H1 (cell line): Measurements from ENCODE around the gene PRDM2. TPM values are rescaled to one million over a fixed set of nuclear protein-coding genes. Genes with fewer than 3 reads are reported as not detected.

Source experiments
- CTCF ChIA-PET: fragments of 300-600 bp; sonication (Branson Sonifier 250); formaldehyde crosslinking; loops from one replicate; lab custom pipeline; 2021; ENCODE audit not compliant: partially characterized antibody; lab: Charles Lee
- POLR2A ChIA-PET: fragments of 300-600 bp; sonication (Branson Sonifier 250); formaldehyde crosslinking; loops from one replicate; lab custom pipeline; 2021; ENCODE audit warnings: inconsistent platforms; ENCODE audit not compliant: partially characterized antibody; lab: Charles Lee
- DNase-seq, 2 experiments: peaks; one replicate each; pipeline versions ENCODE4 v3.0.0 to v3.0.0-alpha.2; 2010 to 2022; ENCODE audit warnings: low spot score in 2 of 2, low read depth in 1 of 2, mixed read lengths in 1 of 2
- FAIRE-seq: peaks from 2 replicates; lab custom pipeline; 2011; peaks lifted over from hg19 to GRCh38; lab: Jason Lieb, UNC
- H2AFZ ChIP-seq: 2 replicates; pipeline ENCODE4 v1.8.1; 2012; ENCODE audit warnings: low read length, inconsistent platforms
- H2AK5ac ChIP-seq: 2 replicates; pipeline ENCODE4 v1.6.1; 2013; ENCODE audit warnings: low read depth, low read length
- H2BK120ac ChIP-seq: replicated peaks from 2 replicates; pipeline ENCODE3; 2013; ENCODE audit warnings: low read depth, low read length, inconsistent platforms
- H2BK12ac ChIP-seq: 2 replicates; pipeline ENCODE4 v1.6.1; 2013; ENCODE audit warnings: low read depth, low read length
- H2BK15ac ChIP-seq: 2 replicates; pipeline ENCODE4 v1.6.1; 2013; ENCODE audit warnings: low read length
- H2BK20ac ChIP-seq: 2 replicates; pipeline ENCODE4 v1.6.1; 2013; ENCODE audit warnings: low read length
- H2BK5ac ChIP-seq: 2 replicates; pipeline ENCODE4 v1.6.1; 2013; ENCODE audit warnings: low read depth, low read length
- H3K14ac ChIP-seq: 2 replicates; pipeline ENCODE4 v1.6.1; 2013; ENCODE audit warnings: inconsistent platforms; ENCODE audit not compliant: insufficient read length
- H3K18ac ChIP-seq: 2 replicates; pipeline ENCODE4 v1.6.1; 2013; ENCODE audit warnings: low read length; ENCODE audit errors: extremely low read depth
- H3K23ac ChIP-seq: 2 replicates; pipeline ENCODE4 v1.6.1; 2013; ENCODE audit warnings: inconsistent platforms; ENCODE audit not compliant: insufficient read length
- H3K23me2 ChIP-seq: 2 replicates; pipeline ENCODE4 v1.6.1; 2013; ENCODE audit warnings: low read depth, low read length
- H3K27ac ChIP-seq: 2 replicates; pipeline ENCODE4 v1.6.1; 2011; ENCODE audit warnings: low read depth, low read length, inconsistent platforms
- H3K27me3 ChIP-seq, 4 experiments: replicated peaks in 1 of 4; 1 replicate in 1 of 4; 2 replicates in 3 of 4; pipeline versions ENCODE4 v1.6.1 to v1.8.1; 2011 to 2013; ENCODE audit warnings: low read length in 3 of 4, mild to moderate bottlenecking in 3 of 4, inconsistent platforms in 2 of 4, mixed read lengths in 2 of 4, moderate library complexity in 1 of 4; ENCODE audit not compliant: control insufficient read depth in 3 of 4, insufficient read depth in 3 of 4; ENCODE audit errors: extremely low read depth in 1 of 4
- H3K36me3 ChIP-seq, 4 experiments: 2 replicates each; pipeline versions ENCODE4 v1.6.1 to v1.8.1; 2011 to 2013; ENCODE audit warnings: mild to moderate bottlenecking in 4 of 4, low read length in 3 of 4, moderate library complexity in 2 of 4, control low read depth in 1 of 4, inconsistent platforms in 1 of 4; ENCODE audit not compliant: insufficient read depth in 4 of 4, control insufficient read depth in 2 of 4
- H3K4ac ChIP-seq: replicated peaks from 2 replicates; pipeline ENCODE3; 2013; ENCODE audit warnings: low read length, low read depth, mixed read lengths, inconsistent platforms; ENCODE audit not compliant: insufficient read length
- H3K4me1 ChIP-seq, 4 experiments: replicated peaks in 1 of 4; 1 replicate in 1 of 4; 2 replicates in 3 of 4; pipeline versions ENCODE4 v1.6.1 to v1.8.1; 2011 to 2013; ENCODE audit warnings: low read length in 3 of 4, inconsistent platforms in 2 of 4, mixed read lengths in 1 of 4; ENCODE audit not compliant: insufficient read depth in 4 of 4, control insufficient read depth in 3 of 4
- H3K4me2 ChIP-seq, 2 experiments: 2 replicates each; pipeline versions ENCODE4 v1.6.1 to v1.8.1; 2011 to 2013; ENCODE audit warnings: low read depth in 2 of 2, low read length in 2 of 2, control low read depth in 1 of 2, inconsistent platforms in 1 of 2, mild to moderate bottlenecking in 1 of 2; ENCODE audit not compliant: insufficient read depth in 1 of 2
- H3K4me3 ChIP-seq, 4 experiments: fragments of 200-600, 300-600 bp in 1 of 4; sonication (generic), shearing (Covaris generic), sonication (Bioruptor Twin) in 1 of 4; 2 replicates each; pipeline versions ENCODE4 v1.5.1 to v1.8.1; 2011 to 2016; ENCODE audit warnings: low read length in 4 of 4, low read depth in 3 of 4, control low read depth in 2 of 4, inconsistent platforms in 2 of 4, mild to moderate bottlenecking in 2 of 4, mixed read lengths in 1 of 4, moderate library complexity in 1 of 4; ENCODE audit not compliant: insufficient read depth in 2 of 4; ENCODE audit errors: extremely low read depth in 1 of 4
- H3K56ac ChIP-seq: replicated peaks from 2 replicates; pipeline ENCODE3; 2013; ENCODE audit warnings: low read depth, mild to moderate bottlenecking, mixed read lengths, low read length, inconsistent platforms; ENCODE audit not compliant: insufficient read length
- H3K79me1 ChIP-seq: 2 replicates; pipeline ENCODE4 v1.6.1; 2013; ENCODE audit warnings: low read depth, low read length, control low read depth
- H3K79me2 ChIP-seq, 2 experiments: 2 replicates each; pipeline versions ENCODE4 v1.6.1 to v1.8.1; 2012 to 2013; ENCODE audit warnings: low read length in 2 of 2, mild to moderate bottlenecking in 2 of 2, inconsistent platforms in 1 of 2; ENCODE audit not compliant: insufficient read depth in 2 of 2, control insufficient read depth in 1 of 2
- H3K9ac ChIP-seq, 4 experiments: replicated peaks in 1 of 4; 1 replicate in 1 of 4; 2 replicates in 3 of 4; pipeline versions ENCODE4 v1.6.1 to v1.8.1; 2011 to 2013; ENCODE audit warnings: low read depth in 3 of 4, low read length in 3 of 4, control low read depth in 2 of 4, mild to moderate bottlenecking in 2 of 4, moderate library complexity in 2 of 4, inconsistent platforms in 1 of 4; ENCODE audit errors: extremely low read depth in 1 of 4
- H3K9me3 ChIP-seq, 2 experiments: 2 replicates each; pipeline versions ENCODE4 v1.6.1 to v1.8.1; 2012 to 2013; ENCODE audit warnings: mild to moderate bottlenecking in 2 of 2, moderate library complexity in 2 of 2, control low read depth in 1 of 2, inconsistent platforms in 1 of 2, low read depth in 1 of 2, low read length in 1 of 2, mixed read lengths in 1 of 2; ENCODE audit not compliant: insufficient read depth in 2 of 2
- H4K20me1 ChIP-seq, 2 experiments: replicated peaks in 1 of 2; 2 replicates each; pipeline versions ENCODE3 to v1.8.1; 2011 to 2013; ENCODE audit warnings: inconsistent platforms in 2 of 2, low read length in 2 of 2, mild to moderate bottlenecking in 1 of 2; ENCODE audit not compliant: insufficient read depth in 2 of 2, control insufficient read depth in 1 of 2
- H4K5ac ChIP-seq: 2 replicates; pipeline ENCODE4 v1.6.1; 2013; ENCODE audit warnings: low read length, low read depth, mixed read lengths, inconsistent platforms; ENCODE audit not compliant: insufficient read length
- H4K8ac ChIP-seq: 2 replicates; pipeline ENCODE4 v1.8.0; 2013; ENCODE audit warnings: mild to moderate bottlenecking, moderate library complexity, low read length, inconsistent platforms; ENCODE audit not compliant: insufficient read depth; ENCODE audit errors: extremely low read depth
- H4K91ac ChIP-seq: replicated peaks from 2 replicates; pipeline ENCODE3; 2013; ENCODE audit warnings: low read length, mixed read lengths, inconsistent platforms; ENCODE audit not compliant: insufficient read length
- BCL11A ChIP-seq, 2 experiments: IDR thresholded peaks; one replicate each; pipeline ENCODE4 v1.6.1; 2011; ENCODE audit warnings: low read depth in 2 of 2, low read length in 2 of 2, mild to moderate bottlenecking in 2 of 2
- HDAC2 ChIP-seq, 2 experiments: fragments of 300-600 bp in 1 of 2; sonication (generic) in 1 of 2; IDR thresholded peaks; 2 replicates each; pipeline ENCODE4 v1.6.1; 2011 to 2012; ENCODE audit warnings: low read depth in 2 of 2, low read length in 2 of 2, mild to moderate bottlenecking in 2 of 2, moderate library complexity in 2 of 2, borderline replicate concordance in 1 of 2, inconsistent platforms in 1 of 2
- SIX5 ChIP-seq: IDR thresholded peaks from 2 replicates; pipeline ENCODE4 v1.6.1; 2011; ENCODE audit warnings: mild to moderate bottlenecking, low read depth, low read length
- SP1 ChIP-seq: IDR thresholded peaks from 2 replicates; pipeline ENCODE4 v1.6.1; 2011; ENCODE audit warnings: low read depth, low read length
- SP2 ChIP-seq: IDR thresholded peaks from 2 replicates; pipeline ENCODE4 v1.6.1; 2012; ENCODE audit warnings: mild to moderate bottlenecking, low read length, inconsistent platforms
- TCF12 ChIP-seq: IDR thresholded peaks from 2 replicates; pipeline ENCODE4 v1.6.1; 2011; ENCODE audit warnings: low read depth, mild to moderate bottlenecking, low read length
- WGBS, 2 experiments: shearing (Covaris generic) in 1 of 2; methylation state at CpG; one replicate each; pipeline versions ENCODE4 v1.1.6 to v1.1.7; 2013 to 2015; ENCODE audit warnings: low lambda C conversion rate in 2 of 2, mixed read lengths in 2 of 2, inconsistent platforms in 1 of 2, low coverage in 1 of 2, missing lambda C conversion rate in 1 of 2; ENCODE audit not compliant: insufficient replicate concordance in 2 of 2, insufficient coverage in 1 of 2, insufficient read length in 1 of 2; ENCODE audit errors: extremely low coverage in 1 of 2, missing lambda C conversion rate in 1 of 2; 5-methylcytosine and 5-hydroxymethylcytosine counted together
- polyA plus RNA-seq, 7 experiments: library from polyadenylated mRNA; depleted of rRNA in 3 of 7; stranded (reverse) in 5 of 7; unstranded in 2 of 7; fragments of >200 nt in 5 of 7; fragments of 200-250 nt in 2 of 7; gene quantifications; 1 replicate in 5 of 7; 2 replicates in 1 of 7; 4 replicates in 1 of 7; pipeline versions ENCODE4 v1.2.1 to v1.2.3, GENCODE V29; 2011 to 2013; ENCODE audit warnings: missing spikeins in 2 of 7, mixed read lengths in 2 of 7
- total RNA-seq: library from RNA; stranded (reverse); fragmentation: NEBNext Ultra II Directional; extraction: Animal tissue kit (Norgen Biotek cat#: 25700); gene quantifications from 2 replicates; pipeline ENCODE4 v1.2.1, GENCODE V29; 2021
- TF ChIP-seq, protein P1 (sequence below), 3 experiments: IDR thresholded peaks; 1 replicate in 2 of 3; 2 replicates in 1 of 3; pipeline versions ENCODE4 v1.5.1 to v1.6.1; 2011; ENCODE audit warnings: low read length in 3 of 3, mild to moderate bottlenecking in 3 of 3, inconsistent platforms in 2 of 3, low read depth in 1 of 3, moderate library complexity in 1 of 3; ENCODE audit not compliant: insufficient read depth in 1 of 3; ENCODE audit errors: control extremely low read depth in 1 of 3
- TF ChIP-seq, protein P2 (sequence below): IDR thresholded peaks from 2 replicates; pipeline ENCODE4 v1.6.1; 2011; ENCODE audit warnings: low read depth, mild to moderate bottlenecking, low read length; ENCODE audit not compliant: insufficient read depth
- TF ChIP-seq, protein P3 (sequence below): IDR thresholded peaks from 2 replicates; pipeline ENCODE4 v1.6.1; 2011; ENCODE audit warnings: low read length, improper control_type of control experiment

The PRDM2 gene
- total and polyA plus RNA-seq, 2 of the 8 experiments (the other 6 are each of a cell fraction or from before 2014, with no cell fraction given) = 5.8 to 21.2 TPM

DNA sequence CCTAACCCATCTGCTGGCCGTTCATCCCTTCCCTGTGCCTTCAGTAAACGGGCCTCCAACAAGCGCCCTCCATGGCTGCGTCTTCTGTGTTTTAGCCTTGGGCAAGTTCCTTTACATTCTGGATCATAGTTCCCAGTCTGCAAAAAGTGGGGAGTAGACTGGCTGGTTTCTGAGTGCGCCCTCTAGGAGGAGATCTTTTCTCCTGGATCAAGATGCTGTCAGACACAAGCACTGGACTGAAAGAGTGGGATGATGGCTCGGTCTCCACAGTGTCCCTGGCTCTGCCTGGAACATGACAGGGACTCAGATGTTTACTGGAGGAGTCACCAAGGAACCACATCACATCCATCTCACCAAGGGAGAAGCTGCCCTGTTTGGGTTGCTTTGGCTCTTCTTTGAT lies 88.8 kb downstream of the PRDM2 start:
- H2BK15ac ChIP-seq = no peak overlapping the region
- no peaks in the 10 kb centered on the region for H3K9me3 ChIP-seq
- 91% methylated on average over 6 of the region's 6 CpGs; no CpG with 5 or more reads in 1 of the 2 experiments for WGBS, 2 experiments
- H3K4ac ChIP-seq = no peak overlapping the region
- no peak overlapping the region for H4K91ac ChIP-seq
- no peak for FAIRE-seq
- H3K23ac ChIP-seq = no peak overlapping the region
- H3K27ac ChIP-seq = no peak overlapping the region
- H3K4me3 ChIP-seq = no peak overlapping the region
- H3K18ac ChIP-seq = no peak overlapping the region
- no peaks in the 10 kb centered on the region for H3K23me2 ChIP-seq
- H3K36me3 ChIP-seq = no peaks in the 10 kb centered on the region; a peak in 1 of 8 replicates
- peaks cover 4 to 8% of the 10 kb centered on the region in 2 experiments for H4K20me1 ChIP-seq
- DNase-seq = no peak
- H3K4me1 ChIP-seq = peaks cover 0 to 7% (median 0%) of the 10 kb centered on the region in 4 experiments; a peak in 2 of 7 replicates
- no peak overlapping the region for H2AK5ac ChIP-seq
- H4K5ac ChIP-seq = no peak overlapping the region
- ChIA-PET POLR2A (interaction anchor here (1.0 kb wide), 1 partner anchor 124 kb away, joined by 3 read pairs; no protein-coding TSS in a partner anchor), CTCF (interaction anchor here (0.7 to 1.5 kb wide), 7 partner anchors 10 to 63 kb away, joined by 3 to 7 read pairs (median 3); no protein-coding TSS in a partner anchor)
- no peak overlapping the region for H3K56ac ChIP-seq
- no peaks in the 10 kb centered on the region; the same call in 1 of the 2 replicates for H3K79me1 ChIP-seq
- no peak overlapping the region for H2BK12ac ChIP-seq
- H3K9ac ChIP-seq = no peak overlapping the region
- H3K4me2 ChIP-seq = no peak overlapping the region
- no peaks in the 10 kb centered on the region for H3K27me3 ChIP-seq
- H3K14ac ChIP-seq = no peak overlapping the region
- TF ChIP-seq SP2 (no peak), TCF12 (no peak), SP1 (no peak), SIX5 (no peak), BCL11A (IDR thresholded peaks at IDR 0.05; ENCODE audit: low read depth in 2 of 2, low read length in 2 of 2) (no peak), HDAC2 (IDR thresholded peaks at IDR 0.05; ENCODE audit: borderline replicate concordance in 1 of 2, low read depth in 2 of 2, low read length in 2 of 2) (no peak)
- TF ChIP-seq, protein P1, sequence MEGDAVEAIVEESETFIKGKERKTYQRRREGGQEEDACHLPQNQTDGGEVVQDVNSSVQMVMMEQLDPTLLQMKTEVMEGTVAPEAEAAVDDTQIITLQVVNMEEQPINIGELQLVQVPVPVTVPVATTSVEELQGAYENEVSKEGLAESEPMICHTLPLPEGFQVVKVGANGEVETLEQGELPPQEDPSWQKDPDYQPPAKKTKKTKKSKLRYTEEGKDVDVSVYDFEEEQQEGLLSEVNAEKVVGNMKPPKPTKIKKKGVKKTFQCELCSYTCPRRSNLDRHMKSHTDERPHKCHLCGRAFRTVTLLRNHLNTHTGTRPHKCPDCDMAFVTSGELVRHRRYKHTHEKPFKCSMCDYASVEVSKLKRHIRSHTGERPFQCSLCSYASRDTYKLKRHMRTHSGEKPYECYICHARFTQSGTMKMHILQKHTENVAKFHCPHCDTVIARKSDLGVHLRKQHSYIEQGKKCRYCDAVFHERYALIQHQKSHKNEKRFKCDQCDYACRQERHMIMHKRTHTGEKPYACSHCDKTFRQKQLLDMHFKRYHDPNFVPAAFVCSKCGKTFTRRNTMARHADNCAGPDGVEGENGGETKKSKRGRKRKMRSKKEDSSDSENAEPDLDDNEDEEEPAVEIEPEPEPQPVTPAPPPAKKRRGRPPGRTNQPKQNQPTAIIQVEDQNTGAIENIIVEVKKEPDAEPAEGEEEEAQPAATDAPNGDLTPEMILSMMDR (IDR thresholded peaks at IDR 0.05; ENCODE audit: control extremely low read depth in 1 of 3, insufficient read depth in 1 of 3, low read depth in 1 of 3, low read length in 3 of 3) = peak in 2 of 3 experiments; percentile 21 to 43; a peak in 3 of 4 replicates
- TF ChIP-seq, protein P2, sequence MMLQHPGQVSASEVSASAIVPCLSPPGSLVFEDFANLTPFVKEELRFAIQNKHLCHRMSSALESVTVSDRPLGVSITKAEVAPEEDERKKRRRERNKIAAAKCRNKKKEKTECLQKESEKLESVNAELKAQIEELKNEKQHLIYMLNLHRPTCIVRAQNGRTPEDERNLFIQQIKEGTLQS = no peak
- TF ChIP-seq, protein P3, sequence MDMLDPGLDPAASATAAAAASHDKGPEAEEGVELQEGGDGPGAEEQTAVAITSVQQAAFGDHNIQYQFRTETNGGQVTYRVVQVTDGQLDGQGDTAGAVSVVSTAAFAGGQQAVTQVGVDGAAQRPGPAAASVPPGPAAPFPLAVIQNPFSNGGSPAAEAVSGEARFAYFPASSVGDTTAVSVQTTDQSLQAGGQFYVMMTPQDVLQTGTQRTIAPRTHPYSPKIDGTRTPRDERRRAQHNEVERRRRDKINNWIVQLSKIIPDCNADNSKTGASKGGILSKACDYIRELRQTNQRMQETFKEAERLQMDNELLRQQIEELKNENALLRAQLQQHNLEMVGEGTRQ = no peak
- H2BK120ac ChIP-seq = no peak overlapping the region
- no peak overlapping the region for H4K8ac ChIP-seq
- H2BK5ac ChIP-seq = no peak overlapping the region
- H3K79me2 ChIP-seq = no peaks in the 10 kb centered on the region
- no peak overlapping the region for H2AFZ ChIP-seq
- H2BK20ac ChIP-seq = no peak overlapping the region
